Tongue (tissue), 2 donors: ENCODE results near the gene GINS3. TPM values are rescaled to one million over a fixed set of nuclear protein-coding genes. Genes with fewer than 3 reads are reported as not detected.

Source experiments
- DNase-seq: peaks from one replicate; pipeline ENCODE4 v3.0.0-alpha.2; 2015
- total RNA-seq: library from RNA; depleted of rRNA; stranded (reverse); fragments of >200 nt; gene quantifications from one replicate; pipeline ENCODE4 v1.2.3, GENCODE V29; 2014

Gene GINS3
- total RNA-seq, 1 donor from 2014 or later: 4.3 TPM

DNA sequence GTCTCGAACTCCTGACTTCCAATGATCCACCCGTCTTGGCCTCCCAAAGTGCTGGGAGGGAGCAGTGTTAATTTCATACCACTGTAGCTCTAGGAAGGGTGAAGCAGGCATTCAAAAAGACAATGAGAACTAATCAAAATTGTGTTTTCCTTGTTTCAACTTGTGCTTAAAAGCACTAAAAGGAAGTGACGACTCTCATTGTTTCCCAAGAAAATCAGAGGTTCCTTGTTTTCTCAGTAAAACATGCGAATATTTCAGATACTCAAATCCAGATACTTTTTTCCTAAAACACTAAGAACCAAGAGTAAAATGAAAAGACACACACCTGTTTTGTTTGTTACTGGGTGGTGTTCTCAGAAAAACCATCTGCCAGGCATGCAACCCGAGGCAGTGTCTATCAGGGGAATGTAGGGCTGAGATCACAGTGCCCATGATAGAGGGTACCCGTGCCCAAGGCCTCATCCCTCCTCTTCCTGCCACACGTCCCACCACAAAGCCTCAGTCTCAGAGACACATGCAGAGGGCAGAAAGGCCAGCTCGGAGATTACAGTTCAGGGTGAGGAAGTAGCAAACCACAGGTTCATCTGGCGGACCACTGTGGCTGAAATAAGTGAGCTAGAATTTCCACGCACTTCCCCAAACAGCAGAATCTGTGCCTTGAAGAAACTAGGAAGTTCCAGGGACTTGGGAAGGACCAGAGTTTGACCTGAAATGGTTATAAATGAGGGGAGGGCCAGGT, 33.7 kb downstream of the GINS3 start:
- no peak for DNase-seq

DNA sequence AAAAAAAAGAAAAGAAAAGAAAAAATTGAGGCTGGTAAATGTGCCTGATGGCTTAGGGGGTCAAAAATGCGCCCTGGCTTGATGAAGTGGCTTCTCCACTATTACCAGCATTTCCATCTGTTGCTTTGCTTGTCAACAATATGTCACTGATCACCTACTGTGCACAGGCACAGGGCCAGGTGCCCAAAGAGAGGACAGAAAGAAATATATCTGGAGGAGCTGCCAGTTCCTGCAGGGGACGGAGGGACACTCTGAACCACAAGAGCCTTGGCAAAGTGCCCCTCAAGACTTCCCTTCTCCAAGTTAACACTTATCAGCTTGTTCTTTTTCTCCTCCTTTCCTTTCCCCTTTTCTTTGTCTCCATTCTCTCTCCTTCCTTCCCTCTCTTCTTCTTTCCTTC, 34.7 kb downstream of the GINS3 start:
- DNase-seq: no peak

DNA sequence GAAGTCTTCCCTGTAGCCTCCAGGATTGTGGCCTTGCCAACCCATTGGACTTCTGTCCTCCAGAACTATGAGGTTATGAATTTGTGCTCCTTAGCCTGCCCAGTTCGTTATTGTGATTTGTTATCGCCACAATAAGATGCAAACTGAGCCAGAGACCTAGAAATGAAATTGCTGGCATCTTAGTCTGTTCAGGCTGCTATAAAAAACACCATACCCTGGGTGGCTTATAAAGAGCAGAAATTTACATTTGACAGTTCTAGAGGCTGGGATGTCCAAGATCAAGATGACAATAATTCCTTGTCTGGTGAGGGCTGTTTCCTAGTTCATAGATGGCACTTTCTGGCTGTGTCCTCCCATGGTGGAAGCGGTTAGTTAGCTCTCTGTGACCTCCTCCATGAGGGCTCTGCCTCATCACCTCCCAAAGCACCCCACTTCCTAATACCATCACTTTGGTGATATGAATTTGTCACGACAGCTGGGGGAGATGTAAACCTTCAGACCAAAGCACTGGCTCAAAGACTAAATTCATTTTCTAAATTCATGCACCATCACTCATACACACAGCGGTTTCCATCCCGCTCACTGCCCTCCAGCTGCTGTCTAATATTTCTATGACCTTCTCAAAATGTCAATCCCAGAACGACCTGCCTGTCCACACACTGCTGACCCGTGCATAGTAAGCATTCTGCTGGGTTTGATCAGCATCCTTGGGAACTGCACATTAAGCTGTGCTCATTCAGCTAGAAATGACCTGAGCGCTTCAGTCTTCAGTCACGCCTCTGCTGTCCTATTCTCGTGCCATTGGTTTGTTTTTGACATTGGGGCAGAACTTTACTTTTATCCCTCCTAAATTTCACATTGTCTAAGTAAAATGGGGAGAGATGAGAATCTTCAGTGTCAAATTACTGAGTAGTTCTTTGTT, 36.6 kb downstream of the GINS3 start:
- no peak for DNase-seq

DNA sequence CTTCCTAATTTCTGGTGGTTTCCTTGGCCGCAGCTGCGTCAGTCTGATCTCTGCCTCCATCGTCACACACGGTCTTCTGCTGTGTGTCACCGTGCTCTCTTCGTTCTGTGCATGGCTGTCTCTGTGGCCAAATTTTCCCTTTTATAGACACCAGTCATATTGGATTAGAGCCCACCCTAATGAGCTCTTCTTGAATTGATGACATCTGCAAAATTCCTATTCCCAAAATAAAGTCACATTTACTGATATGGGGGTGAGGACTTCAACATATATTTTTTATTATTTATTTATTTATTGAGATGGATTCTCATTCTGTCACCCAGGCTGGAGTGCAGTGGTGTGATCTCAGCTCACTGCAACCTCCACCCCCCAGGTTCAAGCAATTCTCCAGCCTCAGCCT, 38.4 kb downstream of the GINS3 start:
- no peak for DNase-seq

DNA sequence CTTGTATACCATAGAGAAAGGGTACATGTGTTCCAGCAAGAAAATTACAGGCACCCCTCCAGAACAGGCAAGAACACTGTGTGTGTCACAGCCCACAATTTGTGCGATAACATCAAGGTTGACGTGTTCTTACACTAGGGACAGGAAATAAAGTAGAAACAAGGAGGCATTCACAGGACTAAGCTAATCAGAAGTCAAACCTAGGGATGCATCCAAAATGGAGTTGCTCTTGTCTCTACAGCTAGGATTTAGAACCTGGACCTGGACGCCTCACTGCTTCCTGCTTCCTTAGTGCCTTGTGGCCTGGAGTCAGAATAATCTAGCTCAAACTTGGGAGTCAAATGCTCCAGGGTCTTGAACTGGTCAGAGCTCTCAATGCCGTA, 41.3 kb downstream of the GINS3 start:
- no peak for DNase-seq

DNA sequence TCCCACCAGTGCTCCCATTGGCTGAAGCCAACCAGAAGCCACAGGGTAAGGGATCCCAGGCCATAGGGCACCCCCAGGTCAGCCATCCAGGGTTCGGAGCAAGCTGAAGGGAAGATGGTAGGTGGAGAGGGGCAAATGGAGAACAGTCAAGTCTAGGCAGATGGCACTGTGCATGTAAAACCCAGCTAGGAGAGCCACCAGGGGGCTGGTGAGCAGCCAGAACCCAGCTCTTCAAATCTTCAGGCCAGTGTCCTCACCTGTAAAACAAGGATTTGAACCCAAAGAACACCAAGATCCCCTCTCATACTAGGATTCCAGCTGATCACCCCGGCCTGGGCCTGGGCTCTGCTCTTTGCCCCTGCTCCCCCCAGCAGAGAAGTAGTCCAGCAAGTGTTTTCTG, 43.5 kb downstream of the GINS3 start:
- DNase-seq: no peak

DNA sequence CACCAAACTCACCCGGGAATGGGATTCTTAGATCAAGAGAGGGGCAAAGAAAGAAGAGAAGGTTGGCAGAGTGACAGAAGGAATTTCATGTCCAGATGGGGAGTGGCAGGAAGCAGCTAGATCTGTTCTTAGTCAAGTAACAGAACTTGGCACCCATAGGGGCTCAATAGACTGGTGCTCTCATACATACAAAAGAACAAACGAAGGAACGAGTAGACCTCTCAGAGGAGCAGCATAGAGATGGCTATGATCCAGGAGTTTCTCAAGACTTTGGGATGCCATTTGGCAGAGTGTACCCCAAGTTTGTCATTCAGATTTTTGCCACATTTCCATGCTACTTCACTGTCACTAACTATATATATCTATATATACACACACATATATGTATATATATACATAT, 47.9 kb downstream of the GINS3 start:
- DNase-seq: no peak

DNA sequence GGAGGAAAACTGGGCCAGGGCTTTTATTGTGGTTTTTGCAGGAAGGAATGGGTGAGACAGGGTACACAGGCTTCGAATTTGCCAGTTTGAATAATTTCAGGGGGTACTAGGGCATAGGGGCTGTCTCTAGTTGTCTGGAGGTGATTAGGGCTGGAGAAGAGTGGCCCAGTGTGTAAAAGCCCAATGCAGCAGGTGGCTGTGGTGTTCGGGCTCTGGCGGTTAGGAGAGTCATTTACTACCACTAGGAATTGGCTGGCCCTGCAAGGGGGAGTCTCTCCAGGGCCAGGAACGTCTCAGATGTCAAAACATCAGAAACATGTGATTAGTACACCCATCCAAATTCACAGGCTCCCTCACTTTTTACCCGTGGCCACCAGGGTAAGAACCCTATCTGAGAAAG, 50.3 kb downstream of the GINS3 start:
- DNase-seq: no peak

DNA sequence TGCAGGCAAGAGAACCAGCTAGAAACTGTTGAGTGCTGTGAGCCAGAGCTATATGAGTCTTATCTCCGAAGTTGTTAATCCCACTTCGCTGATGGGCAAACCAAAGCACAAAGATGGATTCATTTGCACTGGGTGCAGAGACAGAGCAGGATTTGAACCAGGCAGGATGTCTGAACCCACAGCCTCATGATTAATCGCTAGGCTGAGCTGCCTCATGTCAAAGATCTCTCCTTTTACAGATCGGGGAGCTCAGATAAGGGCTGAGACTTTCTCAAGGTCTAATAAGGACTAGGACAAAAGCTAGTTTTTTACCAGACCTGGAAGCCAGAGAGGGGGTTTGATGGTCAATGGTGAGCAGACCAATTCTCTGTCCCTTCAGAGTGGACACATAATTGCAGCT, 51.5 kb downstream of the GINS3 start:
- DNase-seq: no peak

DNA sequence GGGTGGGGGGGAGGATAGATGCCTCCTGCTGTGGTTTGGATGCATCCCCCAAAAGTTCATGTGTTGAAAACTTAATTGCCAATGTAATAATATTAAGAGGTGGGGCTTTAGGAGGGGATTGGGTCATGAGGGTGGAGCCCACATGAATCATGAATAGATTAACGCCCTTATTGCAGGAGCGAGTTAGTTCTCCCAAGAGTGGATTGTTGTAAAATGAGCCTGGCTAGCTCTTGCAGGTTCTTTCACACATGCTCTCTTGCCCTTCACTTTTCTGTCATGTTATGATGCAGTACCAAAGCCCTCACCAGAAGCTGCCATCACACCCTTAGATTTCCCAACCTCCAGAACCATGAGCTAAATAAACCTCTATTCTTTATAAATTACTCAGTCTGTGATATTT, 52.0 kb downstream of the GINS3 start:
- no peak for DNase-seq

DNA sequence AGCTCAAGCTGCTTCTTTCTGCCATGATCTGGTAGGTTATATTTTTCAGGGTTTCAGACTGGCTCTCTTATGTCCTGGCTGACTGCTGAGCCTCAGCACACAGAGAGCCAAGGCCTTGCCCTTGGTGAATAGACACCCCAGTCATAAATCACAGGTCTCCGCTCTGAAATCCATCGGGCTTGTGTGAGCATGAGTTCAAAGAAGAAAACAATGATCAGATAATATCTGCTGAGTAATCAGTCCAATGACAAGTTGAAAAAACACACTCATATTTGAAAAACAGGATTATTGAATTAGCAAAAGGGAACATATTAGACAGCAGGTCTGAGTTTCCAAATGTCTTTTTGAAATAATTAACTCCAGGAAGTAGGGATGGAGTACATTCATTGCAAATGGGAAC, 56.6 kb downstream of the GINS3 start:
- no peak for DNase-seq

DNA sequence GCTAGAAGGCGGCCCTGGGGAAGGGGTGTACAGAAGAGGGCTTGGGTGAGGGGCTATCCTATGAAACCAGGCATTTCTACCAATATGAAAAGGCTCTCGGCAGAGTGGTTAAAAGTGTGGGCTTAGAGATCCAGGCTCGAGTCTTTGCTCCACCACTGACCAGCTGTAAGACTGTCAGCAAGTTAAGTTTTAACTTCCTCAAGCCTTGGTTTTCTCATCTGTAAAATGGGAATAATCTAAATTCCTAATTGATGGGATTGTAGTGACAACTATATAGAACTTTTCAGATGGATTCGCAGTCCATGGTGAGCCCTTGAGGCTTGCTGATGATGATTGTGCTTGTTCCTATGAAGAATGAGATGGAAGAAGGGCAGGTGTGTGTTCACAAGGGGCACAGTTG, 57.0 kb downstream of the GINS3 start:
- DNase-seq: no peak

DNA sequence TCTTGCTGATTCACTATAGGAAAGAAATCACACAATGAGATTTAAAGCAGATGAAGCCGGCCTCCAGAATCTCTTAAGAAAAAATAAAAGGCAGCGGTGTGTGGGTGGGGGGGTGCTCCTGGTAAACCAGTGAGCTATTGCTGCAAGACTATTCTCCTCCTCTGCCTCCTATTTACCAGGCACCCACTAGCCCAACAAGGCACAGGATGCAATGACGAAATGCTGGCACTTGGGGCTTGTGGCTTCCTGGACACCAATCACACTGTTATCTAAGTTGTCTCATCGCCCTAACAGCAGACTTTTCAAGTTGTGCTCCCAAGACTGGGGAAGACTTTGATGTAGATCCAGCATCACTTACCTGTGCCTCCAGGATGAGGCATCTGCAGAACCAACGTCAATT, 57.5 kb downstream of the GINS3 start:
- no peak for DNase-seq

DNA sequence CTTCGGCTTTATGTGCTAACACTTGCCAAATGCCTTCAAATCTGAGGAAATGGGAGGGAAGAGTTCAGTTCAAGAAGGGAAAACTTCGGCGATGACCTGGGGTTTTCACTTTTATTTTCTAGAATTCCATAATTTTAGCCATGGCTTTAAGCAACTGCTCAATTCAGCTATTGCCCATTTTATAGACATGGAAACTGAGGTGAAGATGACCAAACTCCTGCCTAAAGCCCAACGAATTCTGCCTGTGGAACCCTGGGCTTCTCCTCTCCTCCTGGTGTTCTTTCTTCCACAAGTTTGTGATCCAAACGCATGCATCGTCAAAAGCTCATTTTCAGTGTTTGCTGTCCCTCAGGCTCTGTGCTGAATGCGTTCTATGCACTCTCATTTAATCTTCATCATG, 58.3 kb downstream of the GINS3 start:
- no peak for DNase-seq

DNA sequence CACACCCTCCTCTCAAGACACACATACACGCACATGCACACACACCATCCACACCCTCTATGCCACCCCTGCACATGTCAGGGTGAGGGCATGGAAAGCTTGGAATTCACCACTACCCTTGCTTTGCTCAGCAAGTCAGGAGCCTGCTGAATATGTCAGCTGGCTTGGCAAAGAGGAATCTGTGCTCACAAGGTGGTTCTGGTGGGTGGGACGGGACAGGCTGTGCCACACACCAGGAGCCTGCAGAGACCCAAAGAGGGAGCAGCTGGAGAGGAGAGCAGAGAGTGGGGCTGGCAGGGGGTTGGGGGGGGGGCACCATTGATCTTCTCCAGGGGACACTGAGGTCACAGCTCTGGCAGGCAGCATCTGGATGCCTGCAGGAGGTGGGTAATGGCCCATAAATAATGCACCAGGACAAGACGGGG, 59.0 kb downstream of the GINS3 start:
- no peak for DNase-seq

DNA sequence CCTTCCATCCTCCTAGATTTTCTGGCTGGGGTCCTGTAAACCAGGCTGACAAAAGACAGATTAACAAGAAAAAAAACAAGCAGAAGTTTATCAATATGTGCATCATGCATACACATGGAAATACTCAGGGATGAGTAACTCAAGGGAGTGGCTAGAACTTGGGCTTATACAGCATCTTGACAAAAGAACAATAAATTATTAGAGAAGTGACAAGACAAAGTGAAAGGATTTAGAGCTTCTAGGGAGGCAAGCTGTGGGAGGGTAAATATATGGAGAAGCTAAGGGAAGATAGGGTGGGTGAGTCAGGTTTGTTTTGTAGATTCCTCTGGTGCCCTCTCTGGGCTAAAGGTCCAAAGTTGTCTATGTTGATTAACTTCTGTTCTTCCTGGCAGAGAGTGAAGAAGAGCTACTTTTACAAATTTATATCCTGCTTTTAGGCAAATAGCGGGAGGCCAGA, 59.7 kb downstream of the GINS3 start:
- no peak for DNase-seq

DNA sequence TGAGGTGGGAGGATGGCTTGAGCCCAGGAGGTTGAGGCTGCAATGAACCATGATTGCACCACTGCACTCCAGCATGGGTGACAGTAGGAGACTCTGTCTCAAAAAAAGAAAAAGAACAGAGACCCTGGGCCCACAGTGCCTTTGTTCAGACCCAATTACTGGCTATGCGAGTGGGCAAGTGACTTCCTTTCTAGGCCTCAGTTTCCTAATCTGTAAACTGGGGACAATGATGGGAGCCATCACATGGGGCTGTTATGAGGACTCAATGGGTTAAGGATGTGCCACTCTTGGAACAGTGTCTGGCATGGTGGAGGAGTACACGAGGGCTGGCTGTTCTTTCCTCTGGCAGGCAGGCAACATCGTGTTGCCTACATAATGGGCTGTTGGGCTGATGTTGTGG, 60.4 kb downstream of the GINS3 start:
- DNase-seq: no peak

DNA sequence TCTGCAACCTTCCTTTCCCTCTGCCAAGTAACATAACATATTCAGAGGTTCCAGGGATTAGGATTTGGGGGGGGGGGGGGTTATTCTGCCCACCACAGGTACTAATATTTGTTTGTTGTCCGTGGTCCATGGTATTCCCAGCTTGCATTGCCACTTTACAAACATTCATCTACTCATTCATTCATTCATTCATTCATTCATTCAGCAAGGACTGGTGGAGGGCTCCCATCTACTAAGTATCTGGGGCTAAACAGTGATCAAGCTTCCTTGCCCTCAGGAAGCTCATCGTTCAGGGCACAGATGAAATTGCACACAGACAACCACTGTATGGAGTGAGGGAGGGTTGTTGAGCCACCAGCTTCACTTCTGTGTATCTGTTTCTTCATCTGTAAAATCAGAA, 61.9 kb downstream of the GINS3 start:
- no peak for DNase-seq

DNA sequence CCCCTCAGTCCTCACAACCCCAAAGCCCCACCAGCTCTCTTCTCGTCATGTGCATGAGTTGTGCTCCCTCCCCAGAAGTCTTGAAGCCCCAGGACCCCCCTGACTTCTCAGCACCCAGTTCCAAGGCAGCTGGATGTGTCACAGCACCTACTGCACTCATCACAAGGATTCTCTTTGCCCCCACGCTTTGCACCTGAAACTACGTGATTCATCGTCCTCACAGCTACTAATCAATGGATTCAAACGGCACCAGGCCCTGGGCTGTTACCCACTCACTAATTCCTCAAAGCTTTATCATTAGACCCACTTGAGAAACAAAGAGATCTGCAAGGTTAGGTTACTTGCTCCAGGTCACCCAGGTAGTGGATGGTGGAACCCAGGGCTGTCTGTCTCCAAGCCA, 62.6 kb downstream of the GINS3 start:
- DNase-seq: no peak
